Endothelial cell of umbilical vein (primary cell): ENCODE measurements around the gene AP1S2. TPM values are rescaled to one million over a fixed set of nuclear protein-coding genes. Genes with fewer than 3 reads are reported as not detected.

ENCODE experiments used
- BruUV-seq: library from RNA; stranded (reverse); fragments of 400-500 nt; replicated peaks from 2 replicates; lab custom pipeline; 2021; lab: Mats Ljungman, UMichigan
- CTCF ChIA-PET: fragments of 300-600, 350-600 bp; sonication (Branson Sonifier 250); formaldehyde crosslinking; loops from one replicate; lab custom pipeline; 2021; ENCODE audit warnings: antibody characterized with exemption, inconsistent platforms; lab: Charles Lee
- POLR2A ChIA-PET: fragments of 300-600, 350-600 bp; sonication (Branson Sonifier 250); formaldehyde crosslinking; loops from one replicate; lab custom pipeline; 2021; ENCODE audit warnings: antibody characterized with exemption, inconsistent platforms; lab: Charles Lee
- DNase-seq: peaks from one replicate; pipeline ENCODE4 v3.0.0-alpha.2; 2011; ENCODE audit warnings: low read depth, low spot score
- FAIRE-seq: peaks from 2 replicates; lab custom pipeline; 2011; peaks lifted over from hg19 to GRCh38; lab: Jason Lieb, UNC
- H2AFZ ChIP-seq: 2 replicates; pipeline ENCODE4 v1.6.0; 2012; ENCODE audit warnings: low read depth, low read length, control low read depth, inconsistent platforms
- H3K27ac ChIP-seq: 2 replicates; pipeline ENCODE4 v1.5.1; 2011; ENCODE audit warnings: low read depth, mild to moderate bottlenecking, control low read depth, low read length, moderate library complexity; ENCODE audit not compliant: insufficient read depth
- H3K27me3 ChIP-seq, 2 experiments: 2 replicates each; pipeline versions ENCODE4 v1.6.0 to v1.6.1; 2011; ENCODE audit warnings: low read length in 2 of 2, mixed read lengths in 1 of 2; ENCODE audit not compliant: control insufficient read depth in 2 of 2, insufficient read depth in 2 of 2
- H3K36me3 ChIP-seq, 2 experiments: 2 replicates in 1 of 2; 3 replicates in 1 of 2; pipeline ENCODE4 v1.5.1; 2011; ENCODE audit warnings: low read length in 2 of 2, mild to moderate bottlenecking in 1 of 2, moderate library complexity in 1 of 2; ENCODE audit not compliant: control insufficient read depth in 2 of 2, insufficient read depth in 2 of 2; ENCODE audit errors: extremely low read depth in 1 of 2
- H3K4me1 ChIP-seq: 3 replicates; pipeline ENCODE4 v1.5.1; 2011; ENCODE audit warnings: mild to moderate bottlenecking, low read length; ENCODE audit not compliant: control insufficient read depth, insufficient read depth; ENCODE audit errors: extremely low read depth
- H3K4me2 ChIP-seq: 2 replicates; pipeline ENCODE4 v1.6.1; 2011; ENCODE audit warnings: low read length, control low read depth, mixed read lengths; ENCODE audit not compliant: insufficient read depth
- H3K4me3 ChIP-seq, 3 experiments: fragments of 200-600 bp in 1 of 3; sonication (generic), shearing (Covaris generic) in 1 of 3; replicated peaks in 1 of 3; 2 replicates each; pipeline ENCODE4 v1.5.1; 2011 to 2016; ENCODE audit warnings: control low read depth in 3 of 3, low read length in 3 of 3, mild to moderate bottlenecking in 2 of 3, inconsistent platforms in 1 of 3, low read depth in 1 of 3, moderate library complexity in 1 of 3; ENCODE audit not compliant: insufficient read depth in 1 of 3
- H3K79me2 ChIP-seq: 2 replicates; pipeline ENCODE4 v1.6.0; 2012; ENCODE audit warnings: low read length, inconsistent platforms; ENCODE audit not compliant: control insufficient read depth, insufficient read depth
- H3K9ac ChIP-seq: replicated peaks from 2 replicates; pipeline ENCODE3; 2011; ENCODE audit warnings: low read length, control low read depth; ENCODE audit not compliant: insufficient read depth; ENCODE audit errors: extremely low read depth
- H3K9me1 ChIP-seq: replicated peaks from 3 replicates; pipeline ENCODE4 v1.6.0; 2011; ENCODE audit warnings: mild to moderate bottlenecking, low read length; ENCODE audit not compliant: control insufficient read depth, insufficient read depth; ENCODE audit errors: extremely low read depth
- H3K9me3 ChIP-seq: replicated peaks from 2 replicates; pipeline ENCODE4 v1.5.1; 2012; ENCODE audit warnings: low read length, inconsistent platforms; ENCODE audit not compliant: control insufficient read depth, insufficient read depth
- H4K20me1 ChIP-seq: replicated peaks from 2 replicates; pipeline ENCODE3; 2011; ENCODE audit warnings: mild to moderate bottlenecking, low read length; ENCODE audit not compliant: control insufficient read depth, insufficient read depth; ENCODE audit errors: extremely low read depth
- JUN ChIP-seq: IDR thresholded peaks from 2 replicates; pipeline ENCODE4 v1.6.1; 2011; ENCODE audit warnings: borderline replicate concordance, low read depth; ENCODE audit not compliant: insufficient read length, insufficient read depth
- MAX ChIP-seq: IDR thresholded peaks from 2 replicates; pipeline ENCODE4 v1.6.1; 2011; ENCODE audit not compliant: insufficient read depth, insufficient read length
- MYC ChIP-seq: IDR thresholded peaks from one replicate; pipeline ENCODE4 v1.6.1; 2011; ENCODE audit warnings: mild to moderate bottlenecking, low read depth, low read length
- POLR2A ChIP-seq: IDR thresholded peaks from 2 replicates; pipeline ENCODE4 v1.6.1; 2012; ENCODE audit warnings: low read depth, mild to moderate bottlenecking, control low read depth, low read length
- POLR2AphosphoS5 ChIP-seq: IDR thresholded peaks from 2 replicates; pipeline ENCODE4 v1.6.1; 2012; ENCODE audit warnings: low read depth, mild to moderate bottlenecking, control low read depth, low read length, moderate library complexity; ENCODE audit not compliant: insufficient read depth
- dilution Hi-C: fragments of 300-500 bp; cut with MboI; formaldehyde crosslinking; loops from one replicate; pipeline ENCODE4 v1.15.0; 2019; ENCODE audit warnings: low sequenced_read_pairs; ENCODE audit not compliant: extremely low pct_ligation_motif_present
- intact Hi-C: fragments of 100-400 bp; cut with micrococcal nuclease; formaldehyde crosslinking; loops from one replicate; pipeline ENCODE4 v1.10.0; 2022
- polyA plus RNA-seq, 4 experiments: library from polyadenylated mRNA; depleted of rRNA in 3 of 4; stranded (reverse) in 3 of 4; unstranded in 1 of 4; fragments of >200 nt; gene quantifications; 2 replicates each; pipeline versions ENCODE4 v1.2.1 to v1.2.3, GENCODE V29; 2011 to 2012; ENCODE audit warnings: missing spikeins in 1 of 4
- total RNA-seq: library from RNA; stranded (reverse); gene quantifications from 2 replicates; pipeline ENCODE4 v1.2.3, GENCODE V29; 2021

AP1S2 gene
- total and polyA plus RNA-seq, 2 donors (not counting 3 experiments of a cell fraction or from before 2014, with no cell fraction given): 21.0 to 37.3 TPM

- H3K36me3 ChIP-seq: no peaks in the 10 kb centered on the region
- no peaks in the 10 kb centered on the region for H4K20me1 ChIP-seq
- DNase-seq: peak; percentile 40
- intact Hi-C loops (loop anchor here (10.0 kb wide), 1 partner anchor 106 kb away; no protein-coding TSS in a partner anchor), dilution Hi-C loops (no loop called here)
- ChIA-PET CTCF (interaction anchor here (0.7 to 1.0 kb wide), 2 partner anchors 9 to 13 kb away, joined by 3 read pairs; no protein-coding TSS in a partner anchor), POLR2A (no interaction called here)
- peak overlapping the region; percentile 53 for H3K9ac ChIP-seq
- H3K9me3 ChIP-seq: no peaks in the 10 kb centered on the region
- FAIRE-seq: no peak
- TF ChIP-seq MYC (no peak), MAX (no peak)
- no peaks in the 10 kb centered on the region for H3K9me1 ChIP-seq
- H2AFZ ChIP-seq: peak overlapping the region; percentile 98
- no peaks in the 10 kb centered on the region for H3K27me3 ChIP-seq
- H3K4me1 ChIP-seq: peaks cover 5% of the 10 kb centered on the region
- H3K4me3 ChIP-seq: peak overlapping the region; percentile 47 to 68 (median 53)
- TSS peak; percentile 51 for BruUV-seq
- peak overlapping the region; percentile 73 for H3K4me2 ChIP-seq
- H3K79me2 ChIP-seq: no peaks in the 10 kb centered on the region
- H3K27ac ChIP-seq: no peak overlapping the region
These were observed 63.8 kb downstream of the AP1S2 start for GRCh38 chrX:15790769-15791290.

GRCh38 chrX:15789979-15790768, 64.4 kb downstream of the AP1S2 start, which contains the start of gene ZRSR2:
ZRSR2 (plus strand) TSS chrX:15790484; CDS start chrX:15790496, 12 bp downstream.
- FAIRE-seq: peak; percentile 98
- dilution Hi-C loops (no loop called here), intact Hi-C loops (loop anchor here (10.0 kb wide), 1 partner anchor 105 kb away; no protein-coding TSS in a partner anchor)
- peak; percentile 80 for DNase-seq
- Histone ChIP-seq H3K9ac (peak within 1 kb of the TSS; percentile 53), H2AFZ (peak within 1 kb of the TSS; percentile 98), H3K4me2 (peak within 1 kb of the TSS; percentile 93), H3K27ac (peak within 1 kb of the TSS; percentile 29), H3K4me3 (peak within 1 kb of the TSS; percentile 47 to 68 (median 53)), H3K36me3 (no peaks in the 10 kb centered on the region), H3K79me2 (no peaks in the 10 kb centered on the region), H3K9me3 (no peaks in the 10 kb centered on the region), H3K27me3 (no peaks in the 10 kb centered on the region), H3K4me1 (peaks cover 5% of the 10 kb centered on the region), H4K20me1 (no peaks in the 10 kb centered on the region), H3K9me1 (no peaks in the 10 kb centered on the region)
- ChIA-PET CTCF (interaction anchor here (1.0 kb wide), 2 partner anchors 12 to 655 kb away, joined by 3 read pairs; no protein-coding TSS in a partner anchor), POLR2A (no interaction called here)
- TF ChIP-seq POLR2A: peak; percentile 78
- peak; percentile 41 for TF ChIP-seq POLR2AphosphoS5
- no peak for TF ChIP-seq JUN
- TSS peak; percentile 57 for BruUV-seq
